GM19193 (cell line): ENCODE results near the gene ENTREP1.

Experiments
- POLR2A ChIP-seq: IDR thresholded peaks from 4 replicates; pipeline ENCODE4 v1.6.1; 2011; ENCODE audit not compliant: insufficient read depth, insufficient read length; ENCODE audit errors: extremely low read depth

ENTREP1 gene

DNA sequence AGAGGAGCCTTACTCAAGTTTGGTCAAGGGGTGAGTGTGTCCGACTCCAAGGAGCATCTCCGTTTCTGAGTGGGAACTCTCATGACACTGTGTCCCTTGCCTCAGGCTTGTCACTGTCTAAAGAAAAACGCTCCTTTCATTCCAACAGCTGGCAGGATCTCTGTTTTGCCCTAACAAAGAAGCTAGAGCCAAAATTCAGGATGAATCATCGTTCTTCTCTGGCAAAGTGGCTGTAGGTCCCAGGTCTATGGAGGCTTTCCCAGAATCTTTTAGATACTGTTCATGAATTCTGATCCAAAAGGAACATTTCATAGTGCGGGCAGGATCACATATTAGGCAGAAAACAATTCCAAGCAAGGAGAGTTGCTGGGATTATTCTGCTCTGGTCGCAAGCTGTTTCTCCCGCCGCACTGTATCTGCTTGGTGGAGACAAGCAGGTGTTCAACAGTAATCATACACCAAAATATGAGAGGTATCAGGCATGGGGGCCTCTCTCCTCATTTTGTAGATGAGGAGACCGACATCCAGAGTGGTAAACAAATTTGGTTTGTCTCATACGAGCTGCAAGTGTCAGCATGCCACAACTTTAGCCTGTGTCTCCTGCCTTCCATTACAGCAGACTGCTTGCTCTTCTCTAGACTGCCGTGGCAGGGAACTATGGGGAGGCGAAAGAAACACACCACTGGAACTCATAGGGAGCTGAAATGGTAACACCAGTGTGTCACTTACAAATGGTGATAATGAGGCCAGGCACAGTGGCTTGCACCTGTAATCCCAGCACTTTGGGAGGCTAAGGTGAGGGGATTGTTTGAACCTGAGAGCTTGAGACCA lies 72.6 kb downstream of the ENTREP1 start:
- no peak for TF ChIP-seq POLR2A

DNA sequence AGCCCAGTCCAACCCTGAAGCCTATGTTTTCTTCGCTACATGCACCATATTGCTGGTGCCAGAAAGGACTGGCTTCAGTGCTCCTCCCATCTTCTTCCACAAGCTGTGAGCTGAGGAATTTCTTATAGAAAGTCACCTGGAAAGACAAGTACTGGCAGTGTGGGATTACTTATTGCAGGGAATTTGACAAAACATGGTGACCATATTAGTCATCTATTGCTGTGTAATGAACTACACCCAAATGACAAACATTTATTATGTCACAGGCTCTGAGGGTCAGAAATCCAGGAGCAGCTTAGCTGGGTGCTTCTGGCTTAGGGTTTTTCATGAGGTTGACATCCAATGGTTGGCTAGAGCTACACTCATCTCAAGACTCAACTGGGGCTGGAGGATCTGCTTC lies 75.5 kb downstream of the ENTREP1 start:
- no peak for TF ChIP-seq POLR2A

DNA sequence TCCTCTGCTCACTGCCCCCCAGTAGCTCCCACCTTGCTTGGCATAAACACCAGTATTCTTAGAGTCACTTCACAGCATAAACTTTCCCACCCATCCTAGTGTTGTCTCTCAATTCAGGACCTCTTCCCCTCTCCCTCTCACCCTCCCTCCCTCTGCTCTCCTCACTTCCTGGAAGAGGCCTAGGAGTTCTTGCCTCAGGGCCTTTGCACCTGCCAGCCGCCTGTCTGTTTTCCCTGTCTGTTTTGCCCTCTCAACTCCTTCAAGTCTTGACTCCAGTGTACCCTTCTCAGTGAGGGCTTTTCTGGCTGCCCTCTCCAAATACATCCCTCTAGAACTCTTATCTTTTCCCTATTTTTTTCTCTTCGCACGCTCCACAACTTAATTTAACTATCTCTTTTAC lies 86.2 kb downstream of the ENTREP1 start:
- no peak for TF ChIP-seq POLR2A

DNA sequence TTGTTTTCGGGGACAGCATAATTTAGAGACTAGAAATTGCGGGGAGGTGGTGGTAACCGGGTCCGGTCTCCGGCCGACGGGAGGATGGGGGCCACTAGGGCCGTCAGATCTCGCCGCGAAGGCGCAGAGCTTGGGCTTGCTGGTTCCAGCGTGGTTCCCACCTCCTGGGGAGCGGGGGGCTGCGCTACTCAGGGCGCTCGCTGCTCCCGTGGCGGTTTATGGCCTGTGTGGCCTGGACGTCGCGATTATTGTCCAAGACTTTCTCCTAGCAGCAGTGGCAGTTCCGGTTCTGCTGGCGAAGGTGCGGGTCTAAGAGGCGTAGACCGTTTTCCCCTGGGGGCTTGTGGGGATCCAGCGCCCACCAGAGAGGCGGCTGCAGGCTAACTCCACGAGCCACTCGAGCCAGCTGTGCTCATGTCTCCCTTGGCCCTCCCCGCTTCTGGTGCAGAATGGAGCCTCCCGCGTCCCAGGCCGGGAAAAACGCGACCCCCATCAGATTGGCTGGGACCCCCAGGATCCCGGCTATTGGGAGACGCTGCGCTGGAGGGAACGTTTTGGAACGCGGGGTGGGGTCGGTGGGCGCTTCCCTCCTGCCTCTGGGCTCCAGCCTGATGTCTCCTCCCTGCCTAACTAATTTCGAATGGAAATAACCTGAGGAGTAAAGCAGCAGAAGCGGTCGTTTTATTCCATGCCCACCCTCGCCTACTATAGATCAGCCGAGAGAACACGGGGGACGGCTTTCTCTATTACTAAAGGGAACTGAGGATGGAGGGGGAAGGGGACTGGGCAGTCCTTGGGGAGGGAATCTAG lies 87.1 kb downstream of the ENTREP1 start:
- no peak for TF ChIP-seq POLR2A

DNA sequence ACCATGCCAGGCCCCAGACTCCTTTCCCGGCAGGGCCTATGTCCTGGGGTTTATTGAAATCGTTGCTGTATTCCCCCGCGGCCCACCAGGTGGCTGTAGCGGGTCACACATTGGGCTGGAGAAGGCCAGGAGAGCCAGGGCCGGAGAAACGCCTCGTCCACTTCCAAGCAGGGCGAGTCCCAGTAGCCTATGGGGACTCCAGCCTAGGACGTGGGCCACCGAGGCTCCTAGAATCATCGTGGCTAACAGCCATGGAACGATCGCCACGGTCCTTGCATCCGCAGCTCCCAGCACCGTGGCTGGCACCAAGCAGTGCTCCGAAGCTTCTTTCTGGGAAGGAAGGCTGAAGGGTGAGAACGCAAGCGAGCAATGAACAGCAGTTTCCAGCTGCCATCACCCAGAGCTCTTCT lies 87.7 kb downstream of the ENTREP1 start:
- TF ChIP-seq POLR2A: no peak

DNA sequence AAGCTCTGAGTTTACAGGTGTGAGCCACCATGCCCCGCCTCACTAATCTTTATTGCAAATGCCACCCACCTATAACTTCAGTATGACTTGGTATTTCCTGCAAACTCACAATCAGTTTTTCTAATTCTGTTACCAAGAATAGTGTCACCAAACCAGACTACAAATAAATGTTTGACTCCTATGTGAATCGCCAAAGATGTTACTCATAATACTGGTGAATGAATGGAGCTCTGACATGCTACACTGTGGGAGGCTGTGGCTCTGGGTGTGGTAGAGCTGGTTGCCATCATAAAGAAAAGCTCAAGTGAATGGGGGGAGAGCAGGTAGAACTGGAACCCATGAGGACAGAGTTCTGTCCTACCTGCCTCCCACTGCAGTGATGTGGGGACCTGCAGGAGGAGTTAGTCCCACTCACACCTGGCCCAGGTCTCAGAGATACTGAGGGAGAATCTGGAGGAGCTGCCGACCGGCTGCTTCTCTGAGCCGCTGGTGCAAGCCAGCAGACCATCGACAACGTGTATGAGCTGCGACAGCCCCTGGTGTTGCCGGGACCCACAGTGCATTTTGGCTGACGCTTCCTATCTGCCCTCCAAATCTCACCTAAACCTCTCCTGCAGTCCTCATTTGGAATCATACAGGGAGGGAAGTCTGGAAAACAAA lies 95.7 kb downstream of the ENTREP1 start:
- TF ChIP-seq POLR2A: no peak

DNA sequence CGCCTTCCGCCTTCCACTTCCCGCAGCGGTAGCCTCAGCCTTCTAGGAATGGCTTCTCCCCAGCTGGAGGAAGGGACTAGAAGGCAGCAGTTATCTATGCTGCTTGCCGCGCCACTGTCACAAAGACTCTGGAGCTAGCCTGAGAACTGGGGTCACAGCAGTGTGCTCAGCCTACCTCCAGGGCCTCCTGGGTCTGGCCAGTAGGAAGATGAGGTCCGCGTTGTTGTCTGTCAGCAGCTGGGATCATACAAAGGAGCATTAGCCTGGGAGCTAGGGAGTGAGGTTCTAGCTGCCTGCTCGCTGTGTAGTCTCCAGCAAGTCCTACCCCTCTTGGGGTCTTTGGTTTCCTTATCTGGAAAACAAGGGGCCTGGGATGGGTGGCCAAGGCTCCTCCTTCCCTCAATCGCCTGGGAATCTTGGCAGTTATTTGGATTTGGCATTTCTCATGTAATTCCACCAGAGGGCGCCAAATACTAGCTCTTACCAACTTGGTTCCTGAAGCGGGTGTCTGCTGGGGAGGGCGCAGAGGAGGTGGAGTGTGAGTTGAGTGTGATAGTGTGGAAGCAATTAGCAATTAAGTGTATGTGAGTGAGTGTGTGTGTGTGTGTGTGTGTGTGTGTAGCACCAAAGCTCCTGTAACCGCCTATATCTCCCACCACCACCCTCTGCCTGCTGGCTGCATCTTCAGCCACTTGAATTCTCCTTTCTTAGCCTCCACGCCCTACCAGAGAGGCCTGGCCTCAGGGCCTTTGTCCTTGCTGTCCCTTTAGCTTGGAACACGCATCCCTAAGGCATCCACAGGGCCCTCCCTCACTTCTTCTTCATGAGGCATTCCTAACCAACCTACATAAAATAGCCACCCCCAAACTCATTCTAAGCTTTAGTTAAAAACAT lies 97.1 kb downstream of the ENTREP1 start:
- TF ChIP-seq POLR2A: no peak

DNA sequence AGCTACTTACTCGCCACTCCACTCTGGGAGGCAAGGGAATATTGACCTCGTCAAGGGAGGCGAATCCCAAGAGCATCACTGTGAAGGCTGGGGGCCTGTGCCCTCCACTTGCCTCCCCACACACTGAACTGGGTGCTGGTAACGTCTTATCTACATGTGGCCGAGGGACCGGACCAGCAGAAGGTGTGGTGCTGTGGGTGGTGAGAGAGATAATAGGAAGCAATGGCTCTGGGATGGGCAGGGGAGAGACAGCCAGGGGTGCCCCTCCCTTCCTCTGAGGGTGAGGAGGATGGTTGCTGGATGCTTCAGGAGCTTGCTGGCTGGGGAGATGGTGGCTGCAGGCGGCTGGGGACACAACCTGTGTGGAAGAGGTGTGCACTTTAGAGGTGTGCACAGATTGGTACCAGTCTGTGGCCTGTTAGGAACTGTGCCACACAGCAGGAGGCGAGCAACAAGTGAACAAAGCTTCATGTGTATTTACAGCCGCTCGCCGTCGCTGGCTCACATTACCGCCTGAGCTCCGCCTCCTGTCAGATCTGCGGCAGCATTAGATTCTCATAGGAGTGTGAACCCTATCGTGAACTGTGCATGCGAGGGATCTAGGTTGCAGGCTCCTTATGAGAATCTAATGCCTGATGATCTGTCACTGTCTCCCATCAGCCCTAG lies 100.3 kb downstream of the ENTREP1 start:
- TF ChIP-seq POLR2A: no peak

DNA sequence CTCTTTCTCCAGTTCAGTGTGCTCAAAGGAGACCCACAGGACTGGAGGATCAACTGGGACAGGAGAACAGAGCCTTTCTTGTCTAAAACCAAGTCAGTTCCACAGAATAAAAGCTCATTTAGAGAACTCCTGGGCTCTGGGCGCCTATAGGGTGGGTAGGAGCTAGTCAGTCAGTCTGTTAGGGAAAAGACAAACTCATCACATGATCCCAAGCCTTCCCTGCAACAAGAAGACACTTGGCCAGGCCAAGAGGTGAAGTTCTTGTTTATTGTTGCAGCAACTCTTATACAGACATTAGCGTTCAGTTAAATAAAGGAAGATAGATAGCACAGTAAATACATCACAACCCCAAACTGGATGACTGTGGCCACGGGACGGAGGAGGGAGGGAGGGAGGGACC lies 102.3 kb downstream of the ENTREP1 start:
- TF ChIP-seq POLR2A: no peak

DNA sequence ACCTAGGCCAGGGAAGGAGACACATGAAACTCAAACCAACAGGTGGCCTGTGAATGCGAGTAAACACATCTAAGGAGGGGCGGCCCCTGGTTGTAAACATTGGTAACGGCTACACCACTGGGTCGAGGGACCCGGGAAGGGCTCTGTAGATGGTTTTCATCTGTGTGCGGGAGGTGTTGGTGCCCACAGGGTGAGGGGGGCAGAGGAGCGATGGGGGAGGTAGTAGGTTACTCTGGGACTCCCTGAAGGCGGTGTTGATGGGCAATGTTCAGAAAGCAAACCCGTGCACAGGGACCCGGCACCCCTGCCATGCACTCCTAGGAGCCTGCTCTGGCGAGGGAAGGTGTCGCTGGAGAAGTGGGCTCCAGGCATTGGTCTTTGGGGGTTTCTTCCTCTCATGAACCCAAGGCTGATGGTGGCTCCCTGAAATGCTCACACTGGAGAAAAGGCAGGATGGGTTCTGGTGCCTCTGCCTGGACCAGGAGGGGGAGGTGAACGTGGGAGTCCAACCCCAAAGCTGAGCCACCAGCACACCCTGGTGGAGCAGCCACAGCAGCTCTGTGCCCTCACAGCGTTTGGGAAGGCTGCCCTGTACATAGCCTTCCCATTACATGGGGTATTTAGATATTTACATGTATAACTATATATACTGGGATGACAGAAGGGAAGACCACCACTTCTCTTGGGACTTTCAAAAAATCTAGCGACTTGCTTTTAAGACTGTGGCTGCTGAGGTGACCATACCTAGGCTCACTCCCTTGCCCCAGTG lies 103.2 kb downstream of the ENTREP1 start:
- no peak for TF ChIP-seq POLR2A

DNA sequence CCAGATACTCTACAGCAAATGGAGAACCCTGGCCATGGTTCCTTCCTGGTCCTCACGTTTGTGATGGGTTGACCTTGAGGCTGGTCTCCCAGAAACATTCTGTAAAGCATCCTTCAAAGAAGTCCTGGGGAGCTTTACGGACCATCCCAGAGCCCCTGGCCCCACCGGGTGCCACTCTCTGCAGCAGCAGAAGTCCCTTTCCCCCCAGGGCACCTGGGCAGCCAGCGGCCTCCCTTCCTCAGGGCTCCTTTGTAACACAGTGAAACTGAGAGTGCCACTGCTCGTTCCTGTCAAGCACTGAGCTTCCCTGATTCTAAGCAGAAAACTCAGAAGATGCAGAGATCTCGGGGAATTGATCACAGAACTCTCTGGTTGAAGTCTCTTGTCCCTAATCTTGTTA lies 104.3 kb downstream of the ENTREP1 start:
- no peak for TF ChIP-seq POLR2A

DNA sequence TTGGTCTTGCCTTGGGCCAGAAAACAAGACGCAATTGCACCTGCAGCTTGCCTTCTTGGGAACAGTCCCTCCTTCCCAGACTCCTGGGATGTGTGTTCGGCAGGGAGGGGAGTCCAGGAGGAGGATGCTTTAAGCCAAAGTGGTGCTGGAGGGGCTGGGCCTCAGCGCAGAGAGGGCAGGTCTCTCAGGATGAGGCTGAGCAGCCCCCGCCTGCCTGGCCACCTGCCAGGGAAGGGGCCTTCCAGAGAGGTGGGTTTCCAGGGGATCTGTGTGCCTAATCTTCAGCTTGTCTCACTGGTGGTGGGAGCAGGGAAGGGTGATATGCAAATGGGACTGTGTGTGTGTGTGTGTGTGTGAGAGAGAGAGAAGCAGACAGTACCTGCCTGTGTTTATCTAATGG lies 105.2 kb downstream of the ENTREP1 start:
- no peak for TF ChIP-seq POLR2A

DNA sequence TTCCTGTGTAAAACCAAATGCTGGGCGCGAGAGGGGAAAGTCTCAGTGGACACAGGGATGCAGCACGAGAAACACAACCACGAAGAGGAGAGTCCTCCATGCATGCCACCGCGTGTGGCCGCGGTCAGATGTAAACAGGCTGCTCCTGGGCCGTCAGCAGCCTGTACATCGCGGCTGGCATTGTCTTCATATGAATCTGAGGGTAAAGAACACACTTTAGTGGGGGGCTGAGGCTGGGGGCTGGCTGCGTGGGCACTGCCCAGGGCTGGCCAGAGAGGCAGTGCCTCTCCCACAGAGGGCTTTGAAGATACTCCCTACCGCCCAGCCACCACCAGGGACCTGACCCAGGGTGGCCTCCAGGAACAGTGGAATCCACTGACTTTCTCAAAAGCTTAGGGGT lies 106.2 kb downstream of the ENTREP1 start:
- no peak for TF ChIP-seq POLR2A

DNA sequence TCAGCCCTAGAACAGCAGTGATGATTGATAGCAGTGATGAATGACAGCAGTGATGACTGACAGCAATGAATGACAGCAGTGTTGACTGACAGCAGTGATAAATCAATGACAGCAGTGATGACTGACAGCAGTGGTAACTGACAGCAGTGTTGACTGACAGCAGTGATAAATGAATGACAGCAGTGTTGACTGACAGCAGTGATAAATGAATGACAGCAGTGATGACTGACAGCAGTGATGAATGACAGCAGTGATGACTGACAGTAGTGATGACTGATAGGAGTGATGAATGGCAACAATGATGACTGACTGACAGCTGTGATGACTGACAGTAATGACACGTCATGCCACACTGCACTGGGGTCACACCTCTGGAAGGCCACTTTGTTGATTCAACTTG lies 106.8 kb downstream of the ENTREP1 start:
- no peak for TF ChIP-seq POLR2A

DNA sequence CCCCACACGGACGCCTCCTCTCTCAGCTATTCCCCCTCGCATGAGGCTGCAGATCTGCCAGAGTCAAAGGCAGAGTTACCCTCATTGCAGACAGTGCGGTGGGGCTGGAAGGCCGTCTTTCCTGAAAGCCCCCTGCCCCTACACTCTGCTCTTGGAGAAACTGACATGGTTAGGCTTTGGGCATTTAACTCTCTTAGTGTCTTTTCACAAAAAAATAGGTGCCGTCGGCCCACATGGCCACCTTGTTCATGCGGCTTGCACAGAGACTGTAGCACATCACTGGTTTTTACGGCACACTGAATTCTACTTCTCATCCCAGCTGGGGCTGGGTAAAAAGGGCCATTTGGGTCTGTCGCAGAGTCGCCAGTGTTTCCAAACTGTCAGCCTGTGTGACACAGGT lies 107.6 kb downstream of the ENTREP1 start:
- TF ChIP-seq POLR2A: no peak
